ENCODE measurements around the gene EP400.

Gene EP400

DNA sequence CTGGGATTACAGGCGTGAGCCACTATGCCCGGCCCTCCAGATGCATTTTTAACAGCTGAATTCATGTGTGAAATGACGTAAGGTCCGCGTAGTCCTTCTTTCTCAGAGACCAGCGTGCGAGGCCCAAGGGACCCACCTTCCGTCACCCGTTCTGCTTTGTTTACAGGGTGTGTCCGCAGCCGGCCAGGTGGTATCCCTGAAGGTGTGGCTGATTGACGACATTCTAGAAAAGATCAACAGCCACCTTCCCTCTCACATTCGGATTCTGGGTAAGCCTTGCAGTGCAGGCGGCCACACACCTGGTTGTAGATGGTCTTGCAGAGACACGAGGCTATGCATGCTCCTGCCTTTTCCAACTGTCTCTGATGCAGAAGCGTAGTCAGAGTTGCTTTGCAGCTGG, 10.7 kb upstream of the EP400 start:
- TF ChIP-seq MYC (IDR thresholded peaks at IDR 0.05; ENCODE audit: low read depth, low read length) (no peak), POLR2A (IDR thresholded peaks at IDR 0.05; ENCODE audit: extremely low read depth, insufficient read length) (no peak)
- TF ChIP-seq, protein P1, sequence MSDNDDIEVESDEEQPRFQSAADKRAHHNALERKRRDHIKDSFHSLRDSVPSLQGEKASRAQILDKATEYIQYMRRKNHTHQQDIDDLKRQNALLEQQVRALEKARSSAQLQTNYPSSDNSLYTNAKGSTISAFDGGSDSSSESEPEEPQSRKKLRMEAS (IDR thresholded peaks at IDR 0.05; ENCODE audit: low read depth, low read length) = no peak
- TF ChIP-seq, protein P2, sequence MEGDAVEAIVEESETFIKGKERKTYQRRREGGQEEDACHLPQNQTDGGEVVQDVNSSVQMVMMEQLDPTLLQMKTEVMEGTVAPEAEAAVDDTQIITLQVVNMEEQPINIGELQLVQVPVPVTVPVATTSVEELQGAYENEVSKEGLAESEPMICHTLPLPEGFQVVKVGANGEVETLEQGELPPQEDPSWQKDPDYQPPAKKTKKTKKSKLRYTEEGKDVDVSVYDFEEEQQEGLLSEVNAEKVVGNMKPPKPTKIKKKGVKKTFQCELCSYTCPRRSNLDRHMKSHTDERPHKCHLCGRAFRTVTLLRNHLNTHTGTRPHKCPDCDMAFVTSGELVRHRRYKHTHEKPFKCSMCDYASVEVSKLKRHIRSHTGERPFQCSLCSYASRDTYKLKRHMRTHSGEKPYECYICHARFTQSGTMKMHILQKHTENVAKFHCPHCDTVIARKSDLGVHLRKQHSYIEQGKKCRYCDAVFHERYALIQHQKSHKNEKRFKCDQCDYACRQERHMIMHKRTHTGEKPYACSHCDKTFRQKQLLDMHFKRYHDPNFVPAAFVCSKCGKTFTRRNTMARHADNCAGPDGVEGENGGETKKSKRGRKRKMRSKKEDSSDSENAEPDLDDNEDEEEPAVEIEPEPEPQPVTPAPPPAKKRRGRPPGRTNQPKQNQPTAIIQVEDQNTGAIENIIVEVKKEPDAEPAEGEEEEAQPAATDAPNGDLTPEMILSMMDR (IDR thresholded peaks at IDR 0.05; ENCODE audit: low read depth, low read length) = no peak
- H3K4me3 ChIP-seq (ENCODE audit: low read depth, low read length) = no peak overlapping the region
- DNase-seq (ENCODE audit: low read depth) = no peak

DNA sequence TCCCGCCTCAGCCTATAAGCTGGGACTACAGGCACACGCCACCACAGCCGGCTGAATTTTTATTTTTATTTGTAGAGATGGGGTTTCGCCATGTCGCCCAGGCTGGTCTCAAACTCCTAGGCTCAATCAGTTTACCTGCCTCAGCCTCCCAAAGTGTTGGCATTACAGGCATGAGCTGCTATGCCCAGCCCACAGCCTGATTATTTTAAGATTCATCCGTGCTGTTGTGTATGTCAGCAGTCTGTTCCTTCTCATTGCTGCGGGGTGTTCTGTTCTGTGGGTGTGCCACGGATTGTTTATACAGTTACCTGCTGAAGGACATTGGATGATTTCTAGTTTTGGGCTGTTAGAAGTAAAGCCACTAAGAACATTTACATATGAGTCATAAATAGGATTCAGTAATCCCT, 9.6 kb upstream of the EP400 start:
- H3K4me3 ChIP-seq (ENCODE audit: low read depth, low read length) = no peak overlapping the region
- no peak for TF ChIP-seq POLR2A (IDR thresholded peaks at IDR 0.05; ENCODE audit: extremely low read depth, insufficient read length)
- TF ChIP-seq, protein P2 (IDR thresholded peaks at IDR 0.05; ENCODE audit: low read depth, low read length) = no peak
- TF ChIP-seq MYC (IDR thresholded peaks at IDR 0.05; ENCODE audit: low read depth, low read length) = no peak
- TF ChIP-seq, protein P1 (IDR thresholded peaks at IDR 0.05; ENCODE audit: low read depth, low read length) = no peak
- DNase-seq (ENCODE audit: low read depth) = no peak

DNA sequence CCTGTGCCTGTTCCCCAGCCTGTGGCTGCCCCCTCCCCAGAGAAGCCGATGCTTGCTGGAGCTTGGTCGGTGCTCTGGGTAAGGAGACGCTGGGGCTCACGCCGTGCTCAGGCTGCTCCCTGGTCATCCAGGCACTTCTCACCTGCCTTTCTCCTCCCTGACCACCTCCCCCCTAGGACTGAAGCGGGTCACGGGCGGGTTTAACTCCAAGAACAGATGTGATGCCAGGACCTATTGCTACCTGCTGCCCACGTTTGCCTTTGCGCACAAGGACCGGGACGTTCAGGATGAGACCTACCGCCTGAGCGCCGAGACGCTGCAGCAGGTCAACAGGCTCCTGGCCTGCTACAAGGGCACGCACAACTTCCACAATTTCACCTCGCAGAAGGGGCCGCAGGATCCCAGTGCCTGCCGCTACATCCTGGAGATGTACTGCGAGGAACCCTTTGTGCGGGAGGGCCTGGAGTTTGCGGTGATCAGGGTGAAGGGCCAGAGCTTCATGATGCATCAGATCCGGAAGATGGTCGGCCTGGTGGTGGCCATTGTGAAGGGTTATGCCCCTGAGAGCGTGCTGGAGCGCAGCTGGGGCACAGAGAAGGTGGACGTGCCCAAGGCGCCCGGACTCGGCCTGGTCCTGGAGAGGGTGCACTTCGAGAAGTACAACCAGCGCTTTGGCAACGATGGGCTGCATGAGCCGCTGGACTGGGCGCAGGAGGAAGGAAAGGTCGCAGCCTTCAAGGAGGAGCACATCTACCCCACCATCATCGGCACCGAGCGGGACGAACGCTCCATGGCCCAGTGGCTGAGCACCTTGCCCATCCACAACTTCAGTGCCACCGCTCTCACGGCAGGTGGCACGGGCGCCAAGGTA, 8.4 kb upstream of the EP400 start:
- H3K4me3 ChIP-seq (ENCODE audit: low read depth, low read length) = no peak overlapping the region
- DNase-seq (ENCODE audit: low read depth) = no peak
- TF ChIP-seq POLR2A (IDR thresholded peaks at IDR 0.05; ENCODE audit: extremely low read depth, insufficient read length) = no peak
- TF ChIP-seq MYC (IDR thresholded peaks at IDR 0.05; ENCODE audit: low read depth, low read length) = no peak
- TF ChIP-seq, protein P1 (IDR thresholded peaks at IDR 0.05; ENCODE audit: low read depth, low read length) = no peak
- TF ChIP-seq, protein P2 (IDR thresholded peaks at IDR 0.05; ENCODE audit: low read depth, low read length) = no peak

DNA sequence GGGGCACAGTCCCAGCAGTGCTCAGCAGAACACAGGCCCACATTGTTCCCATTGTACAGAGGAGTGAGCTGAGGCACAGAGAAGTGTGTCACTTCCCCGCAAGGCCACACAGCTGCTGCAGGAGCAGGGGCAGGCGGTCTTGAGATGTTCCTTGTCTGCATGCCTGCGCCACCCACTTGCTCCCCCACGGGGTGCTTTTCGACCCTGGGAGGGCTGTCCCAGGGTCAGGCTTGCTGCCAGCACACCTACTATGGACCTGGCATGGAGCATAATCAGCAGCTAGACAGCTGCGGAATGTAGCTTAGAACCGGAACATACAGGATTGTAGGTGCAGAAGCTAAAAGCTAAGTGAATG, 7.8 kb upstream of the EP400 start:
- no peak overlapping the region for H3K4me3 ChIP-seq (ENCODE audit: low read depth, low read length)
- TF ChIP-seq, protein P1 (IDR thresholded peaks at IDR 0.05; ENCODE audit: low read depth, low read length) = no peak
- peak; percentile 11 for TF ChIP-seq POLR2A (IDR thresholded peaks at IDR 0.05; ENCODE audit: extremely low read depth, insufficient read length)
- DNase-seq (ENCODE audit: low read depth) = no peak

DNA sequence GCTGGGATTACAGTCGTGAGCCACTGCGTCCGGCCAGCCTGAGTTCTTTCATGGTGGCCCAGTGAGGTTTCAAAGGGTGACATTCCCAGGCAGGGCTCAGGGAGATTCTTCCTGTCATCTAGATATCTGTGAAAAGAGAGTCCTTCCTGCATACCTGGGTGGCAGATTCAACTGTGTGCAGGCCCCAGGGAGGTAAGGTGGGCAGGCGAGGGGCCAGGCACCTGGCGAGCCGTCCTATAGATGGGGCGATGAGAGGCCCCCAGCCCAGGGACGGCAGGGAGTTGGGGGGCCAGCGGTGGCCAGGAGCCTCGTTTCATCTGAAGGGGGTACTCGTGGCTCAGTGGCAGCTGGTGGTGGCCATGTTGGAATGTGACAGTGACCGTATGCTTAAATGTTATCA, 7.1 kb upstream of the EP400 start:
- no peak for DNase-seq (ENCODE audit: low read depth)

More for the DNA sequence above, 7.1 kb upstream of the EP400 start:
- TF ChIP-seq, protein P2 (IDR thresholded peaks at IDR 0.05; ENCODE audit: low read depth, low read length) = no peak
- TF ChIP-seq, protein P1 (IDR thresholded peaks at IDR 0.05; ENCODE audit: low read depth, low read length) = no peak
- TF ChIP-seq POLR2A (IDR thresholded peaks at IDR 0.05; ENCODE audit: extremely low read depth, insufficient read length) (no peak), MYC (IDR thresholded peaks at IDR 0.05; ENCODE audit: low read depth, low read length) (no peak)
- H3K4me3 ChIP-seq (ENCODE audit: low read depth, low read length) = no peak overlapping the region

Data from NB4 (cell line).